K562 (cell line): ENCODE measurements around the gene OGDH. TPM values are rescaled to one million over a fixed set of nuclear protein-coding genes. Genes with fewer than 3 reads are reported as not detected.
A peak's percentile ranks its signal among the peaks of the same experiment; 100 is the strongest.

Source experiments
- AFF1 ChIP-seq, 2 experiments: fragments of 450-650 bp; IDR thresholded peaks; 2 replicates each; pipeline ENCODE4 v1.6.1; 2018; ENCODE audit warnings: mild to moderate bottlenecking in 2 of 2, low read depth in 1 of 2; ENCODE audit not compliant: partially characterized antibody in 2 of 2
- ARID4B ChIP-seq: sonication (generic); formaldehyde crosslinking; IDR thresholded peaks from 2 replicates; pipeline ENCODE4 v1.8.0; 2022; ENCODE audit warnings: mild to moderate bottlenecking, missing genetic modification reagents
- BCOR ChIP-seq: fragments of 450-650 bp; IDR thresholded peaks from 2 replicates; pipeline ENCODE4 v1.6.1; 2016
- KDM1A ChIP-seq, 2 experiments: fragments of 450-650 bp; IDR thresholded peaks; 2 replicates each; pipeline ENCODE4 v1.6.1; 2016; ENCODE audit warnings: mild to moderate bottlenecking in 2 of 2
- MAX ChIP-seq: sonication (generic); formaldehyde crosslinking; IDR thresholded peaks from 2 replicates; pipeline ENCODE4 v1.9.0; 2022; ENCODE audit warnings: mild to moderate bottlenecking, missing genetic modification reagents
- NFRKB ChIP-seq: fragments of 450-650 bp; IDR thresholded peaks from 2 replicates; pipeline ENCODE4 v1.6.1; 2016; ENCODE audit warnings: low read depth
- SAP30 ChIP-seq: fragments of 200-600 bp; sonication (generic); IDR thresholded peaks from 2 replicates; pipeline ENCODE4 v1.6.1; 2012; ENCODE audit warnings: borderline replicate concordance, low read depth, mild to moderate bottlenecking, moderate library complexity, low read length, control low read depth, inconsistent platforms; ENCODE audit not compliant: insufficient read depth, poor library complexity, severe bottlenecking
- SMARCE1 ChIP-seq: fragments of 450-650 bp; IDR thresholded peaks from 2 replicates; pipeline ENCODE4 v1.7.1; 2016; ENCODE audit warnings: mild to moderate bottlenecking
- TAL1 ChIP-seq: fragments of 450-650 bp; IDR thresholded peaks from 2 replicates; pipeline ENCODE4 v1.6.1; 2016; ENCODE audit warnings: mild to moderate bottlenecking
- polyA plus RNA-seq, 8 experiments: library from polyadenylated mRNA; depleted of rRNA in 4 of 8; stranded (reverse) in 5 of 8; unstranded in 3 of 8; fragments of >200 nt; fragmentation: Nextera tagmentation in 2 of 8; fragmentation: Illumina TruSeq in 1 of 8; extraction: Ambion mirVana in 2 of 8; extraction: Trizol in 1 of 8; gene quantifications; 2 replicates each; pipeline versions ENCODE4 v1.2.1 to v1.2.3, GENCODE V29; 2011 to 2014; ENCODE audit warnings: inconsistent platforms in 1 of 8, missing spikeins in 1 of 8
- total RNA-seq, 7 experiments: library from RNA; depleted of rRNA in 6 of 7; stranded (reverse); fragments of >200 nt in 6 of 7; fragmentation: Illumina TruSeq in 2 of 7; extraction: Trizol in 2 of 7; gene quantifications; 2 replicates each; pipeline versions ENCODE4 v1.2.1 to v1.2.3, GENCODE V29; 2011 to 2021; ENCODE audit warnings: low replicate concordance in 1 of 7

The OGDH gene
- total and polyA plus RNA-seq, 9 of the 15 experiments (the other 6 are each of a cell fraction or from before 2014, with no cell fraction given), result 3.1 to 80.3 (median 23.5) TPM

- TF ChIP-seq TAL1 (no peak), AFF1 (IDR thresholded peaks at IDR 0.05; ENCODE audit: low read depth in 1 of 2, partially characterized antibody in 2 of 2) (peak in 1 of 2 experiments; percentile 34), SAP30 (no peak), NFRKB (no peak), SMARCE1 (no peak), ARID4B (CRISPR knock-in tag) (no peak), KDM1A (IDR thresholded peaks at IDR 0.05) (0 out of 4 replicates have a peak, but pooled peaks of 1 of the 2 experiments have one; percentile 23), MAX (CRISPR knock-in tag) (no peak), BCOR (peak; percentile 79)
- TF ChIP-seq, all 486 proteins: peak for 9
These were observed 43.8 kb downstream of the OGDH start (continued) for GRCh38 chr7:44650242-44650641.
